ENCODE measurements around the gene SMIM7. TPM values are rescaled to one million over a fixed set of nuclear protein-coding genes. Genes with fewer than 3 reads are reported as not detected.

SMIM7 gene
- total RNA-seq (2022): 65.3 and 74.4 TPM in 2 replicates
- percentile 90 among the genes with signal in this experiment for Bru-seq, nascent RNA
- BruChase-seq, experiment 1, labeled RNA remaining after a 2-hour chase: percentile 96 among the genes with signal in this experiment
- BruChase-seq, experiment 2, labeled RNA remaining after a 6-hour chase: percentile 97 among the genes with signal in this experiment
- long read RNA-seq, transcript SMIM7-214 (4 exons, 1,075 nt): minor isoform, 9 of 89 reads
- long read RNA-seq, transcript SMIM7-208 (5 exons, 2,776 nt): major isoform, 50 of 89 reads
- long read RNA-seq, partial matches to known transcripts: 5 of 89 reads
- long read RNA-seq, other reads (novel, unspliced or antisense): 10 of 89 reads

DNA sequence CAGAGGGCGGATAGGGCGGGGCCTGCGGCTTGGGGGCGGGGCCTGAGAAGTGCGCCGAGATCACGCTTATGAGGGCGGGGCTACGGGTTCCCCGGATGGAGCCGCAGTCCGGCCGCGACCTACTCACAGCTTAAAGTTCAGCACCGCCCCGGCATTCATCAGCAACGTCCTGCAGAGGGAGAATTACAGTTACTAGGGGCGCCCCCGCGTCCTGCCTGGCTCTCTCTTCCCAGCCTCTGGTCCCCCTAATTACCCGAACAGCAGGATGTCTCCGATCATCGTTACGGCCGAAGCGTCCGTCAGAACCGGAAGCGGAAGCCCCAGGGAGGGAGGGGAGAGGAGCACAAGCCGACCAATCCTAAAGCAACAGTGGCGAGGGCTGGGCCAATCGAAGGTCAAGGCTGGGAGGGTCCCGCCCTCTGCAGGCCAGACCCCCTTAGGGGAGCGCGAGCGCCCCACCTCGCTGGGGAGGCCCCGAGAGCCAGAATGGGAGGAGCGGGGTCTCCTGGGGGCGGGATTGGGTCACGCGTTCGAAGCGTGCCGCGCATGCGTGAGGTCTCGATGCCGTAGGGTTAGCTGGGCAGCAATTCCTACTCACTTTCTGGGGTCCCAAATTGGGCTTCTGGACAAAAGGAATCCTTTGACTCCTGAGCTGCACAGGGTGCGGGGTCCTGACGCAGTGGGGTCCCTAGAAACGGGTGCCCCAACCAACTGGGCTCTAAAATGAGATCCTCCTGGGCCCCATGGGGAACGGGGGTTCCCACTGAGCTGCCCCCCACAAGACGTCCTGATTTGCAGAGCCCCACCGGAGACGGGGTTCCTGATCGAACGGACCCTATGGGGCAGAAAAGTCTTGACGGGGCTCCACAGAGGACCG, at the start of gene SMIM7:
Gene SMIM7, minus strand, starts transcription at position 313 of the 877 bp plus-strand sequence. Its CDS starts 34 bp downstream, at position 279.
- Histone ChIP-seq H3K4me3 (ENCODE audit: low read depth, low read length) (peak within 1 kb of the TSS; percentile 97), H3K36me3 (ENCODE audit: control insufficient read depth, insufficient read depth, low read length) (peaks cover 4% of the 10 kb centered on the region), H3K27me3 (replicated peaks; ENCODE audit: control insufficient read depth, insufficient read depth, low read length) (no peaks in the 10 kb centered on the region), H3K4me1 (peaks cover 5% of the 10 kb centered on the region; the same call in 1 of the 2 replicates), H3K9me3 (no peaks in the 10 kb centered on the region)
- peak within 1 kb of the TSS; percentile 99 for H3K27ac Mint-ChIP-seq (ENCODE audit: unreplicated experiment)
- BruUV-seq (replicated peaks): TSS peak; percentile 21
- H3K9me3 Mint-ChIP-seq (ENCODE audit: unreplicated experiment): no peaks in the 10 kb centered on the region
- H3K27me3 Mint-ChIP-seq (ENCODE audit: insufficient read depth, unreplicated experiment): no peaks in the 10 kb centered on the region
- peaks cover 7% of the 10 kb centered on the region for H3K4me1 Mint-ChIP-seq (ENCODE audit: low read depth, unreplicated experiment)
- peak; percentile 98 for DNase-seq
- TF ChIP-seq, protein P1, sequence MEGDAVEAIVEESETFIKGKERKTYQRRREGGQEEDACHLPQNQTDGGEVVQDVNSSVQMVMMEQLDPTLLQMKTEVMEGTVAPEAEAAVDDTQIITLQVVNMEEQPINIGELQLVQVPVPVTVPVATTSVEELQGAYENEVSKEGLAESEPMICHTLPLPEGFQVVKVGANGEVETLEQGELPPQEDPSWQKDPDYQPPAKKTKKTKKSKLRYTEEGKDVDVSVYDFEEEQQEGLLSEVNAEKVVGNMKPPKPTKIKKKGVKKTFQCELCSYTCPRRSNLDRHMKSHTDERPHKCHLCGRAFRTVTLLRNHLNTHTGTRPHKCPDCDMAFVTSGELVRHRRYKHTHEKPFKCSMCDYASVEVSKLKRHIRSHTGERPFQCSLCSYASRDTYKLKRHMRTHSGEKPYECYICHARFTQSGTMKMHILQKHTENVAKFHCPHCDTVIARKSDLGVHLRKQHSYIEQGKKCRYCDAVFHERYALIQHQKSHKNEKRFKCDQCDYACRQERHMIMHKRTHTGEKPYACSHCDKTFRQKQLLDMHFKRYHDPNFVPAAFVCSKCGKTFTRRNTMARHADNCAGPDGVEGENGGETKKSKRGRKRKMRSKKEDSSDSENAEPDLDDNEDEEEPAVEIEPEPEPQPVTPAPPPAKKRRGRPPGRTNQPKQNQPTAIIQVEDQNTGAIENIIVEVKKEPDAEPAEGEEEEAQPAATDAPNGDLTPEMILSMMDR (IDR thresholded peaks at IDR 0.05; ENCODE audit: insufficient read depth in 1 of 2, low read depth in 1 of 2, low read length in 1 of 2, severe bottlenecking in 1 of 2, unreplicated experiment in 1 of 2): peak in 1 of 2 experiments; percentile 41
- H3K36me3 Mint-ChIP-seq (ENCODE audit: insufficient read depth, unreplicated experiment): peaks cover 46% of the 10 kb centered on the region
- POLR2A ChIA-PET: interaction anchor here (0.6 to 1.4 kb wide), 3 partner anchors 32 to 250 kb away, joined by 3 to 4 read pairs (median 4); partner anchors contain the start of genes MED26 and SLC35E1
- intact Hi-C loops (cut with micrococcal nuclease; ENCODE audit: unreplicated experiment): loop anchor here (2.0 kb wide), 1 partner anchor 31 kb away; the partner anchor contains the start of gene MED26
- peak within 1 kb of the TSS; percentile 100 for H3K4me3 Mint-ChIP-seq (ENCODE audit: unreplicated experiment)
- CTCF ChIA-PET: no interaction called here

DNA sequence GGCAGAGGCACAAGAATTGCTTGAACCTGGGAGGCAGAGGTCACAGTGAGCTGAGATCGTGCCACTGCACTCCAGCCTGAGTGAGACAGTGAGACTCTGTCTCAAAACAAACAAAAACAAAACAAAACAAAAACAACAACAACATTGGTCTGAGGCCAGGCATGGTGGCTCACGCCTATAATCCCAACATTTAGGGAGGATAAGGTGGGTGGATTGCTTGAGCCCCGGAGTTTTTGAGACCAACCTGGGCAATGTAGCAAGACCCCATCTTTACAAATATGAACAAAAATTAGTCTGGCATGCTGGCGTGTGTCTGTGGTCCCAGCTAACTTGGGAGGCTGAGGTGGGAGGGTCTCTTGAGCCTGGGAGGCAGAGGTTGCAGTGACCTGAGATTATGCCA, 43.7 kb upstream of the SMIM7 start:
- no TSS peak for BruUV-seq (replicated peaks)
- ChIA-PET POLR2A (no interaction called here), CTCF (interaction anchor here (0.7 kb wide), 1 partner anchor 18 kb away, joined by 6 read pairs; no protein-coding TSS in a partner anchor)
- no peaks in the 10 kb centered on the region for H3K27me3 ChIP-seq (replicated peaks; ENCODE audit: control insufficient read depth, insufficient read depth, low read length)
- H3K36me3 ChIP-seq (ENCODE audit: control insufficient read depth, insufficient read depth, low read length): no peaks in the 10 kb centered on the region
- no peaks in the 10 kb centered on the region for H3K4me1 ChIP-seq
- no peaks in the 10 kb centered on the region for H3K27me3 Mint-ChIP-seq (ENCODE audit: insufficient read depth, unreplicated experiment)
- H3K9me3 ChIP-seq: no peaks in the 10 kb centered on the region
- H3K36me3 Mint-ChIP-seq (ENCODE audit: insufficient read depth, unreplicated experiment): no peaks in the 10 kb centered on the region
- TF ChIP-seq, protein P1 (IDR thresholded peaks at IDR 0.05; ENCODE audit: insufficient read depth in 1 of 2, low read depth in 1 of 2, low read length in 1 of 2, severe bottlenecking in 1 of 2, unreplicated experiment in 1 of 2): no peak
- no peak overlapping the region for H3K4me3 Mint-ChIP-seq (ENCODE audit: unreplicated experiment)
- no peak for DNase-seq
- H3K4me3 ChIP-seq (ENCODE audit: low read depth, low read length): no peak overlapping the region
- intact Hi-C loops (cut with micrococcal nuclease; ENCODE audit: unreplicated experiment): no loop called here
- H3K27ac Mint-ChIP-seq (ENCODE audit: unreplicated experiment): no peak overlapping the region
- H3K9me3 Mint-ChIP-seq (ENCODE audit: unreplicated experiment): no peaks in the 10 kb centered on the region
- no peaks in the 10 kb centered on the region for H3K4me1 Mint-ChIP-seq (ENCODE audit: low read depth, unreplicated experiment)

- CTCF ChIA-PET: no interaction called here
- H3K4me3 Mint-ChIP-seq (ENCODE audit: unreplicated experiment): no peak overlapping the region
Observed at GRCh38 chr19:16702123-16702522, 42.2 kb upstream of the SMIM7 start.

More at GRCh38 chr19:16702123-16702522, 42.2 kb upstream of the SMIM7 start:
- intact Hi-C loops (cut with micrococcal nuclease; ENCODE audit: unreplicated experiment): no loop called here
- DNase-seq: no peak
- H3K27me3 Mint-ChIP-seq (ENCODE audit: insufficient read depth, unreplicated experiment): no peaks in the 10 kb centered on the region
- Histone ChIP-seq H3K9me3 (no peaks in the 10 kb centered on the region), H3K36me3 (ENCODE audit: control insufficient read depth, insufficient read depth, low read length) (no peaks in the 10 kb centered on the region), H3K4me1 (no peaks in the 10 kb centered on the region), H3K4me3 (ENCODE audit: low read depth, low read length) (no peak overlapping the region), H3K27me3 (replicated peaks; ENCODE audit: control insufficient read depth, insufficient read depth, low read length) (no peaks in the 10 kb centered on the region)
- no TSS peak for BruUV-seq (replicated peaks)
- H3K36me3 Mint-ChIP-seq (ENCODE audit: insufficient read depth, unreplicated experiment): no peaks in the 10 kb centered on the region
- H3K4me1 Mint-ChIP-seq (ENCODE audit: low read depth, unreplicated experiment): no peaks in the 10 kb centered on the region
- no peak overlapping the region for H3K27ac Mint-ChIP-seq (ENCODE audit: unreplicated experiment)
- no peaks in the 10 kb centered on the region for H3K9me3 Mint-ChIP-seq (ENCODE audit: unreplicated experiment)
- TF ChIP-seq, protein P1 (IDR thresholded peaks at IDR 0.05; ENCODE audit: insufficient read depth in 1 of 2, low read depth in 1 of 2, low read length in 1 of 2, severe bottlenecking in 1 of 2, unreplicated experiment in 1 of 2): no peak
- POLR2A ChIA-PET: no interaction called here
